K562 (cell line): ENCODE data around the gene SLIT1. TPM values are rescaled to one million over a fixed set of nuclear protein-coding genes. Genes with fewer than 3 reads are reported as not detected.

Experiments used
- CLOCK ChIP-seq: fragments of 250-450 bp; sonication (Bioruptor Pico); IDR thresholded peaks from 2 replicates; pipeline ENCODE4 v1.4.0; 2020; ENCODE audit warnings: mild to moderate bottlenecking, moderate library complexity, borderline replicate concordance
- CTCF ChIP-seq, 3 experiments: IDR thresholded peaks in 2 of 3; conservative IDR thresholded peaks in 1 of 3; 2 replicates each; pipeline ENCODE4 v1.5.1; 2011 to 2012; ENCODE audit warnings: low read length in 3 of 3, mild to moderate bottlenecking in 3 of 3, control low read depth in 2 of 3, improper control_type of control experiment in 1 of 3, inconsistent platforms in 1 of 3, low read depth in 1 of 3, mixed read lengths in 1 of 3, moderate library complexity in 1 of 3; ENCODE audit not compliant: insufficient read depth in 2 of 3
- MEIS2 ChIP-seq: fragments of 450-650 bp; IDR thresholded peaks from 2 replicates; pipeline ENCODE4 v1.6.1; 2014; ENCODE audit warnings: mild to moderate bottlenecking; ENCODE audit not compliant: partially characterized antibody
- MXD1 ChIP-seq: fragments of 250-450 bp; sonication (Bioruptor Pico); IDR thresholded peaks from 2 replicates; pipeline ENCODE4 v1.8.0; 2021; ENCODE audit warnings: borderline replicate concordance, mild to moderate bottlenecking, moderate library complexity; ENCODE audit not compliant: poor library complexity, severe bottlenecking
- ZNF184 ChIP-seq: sonication (generic); formaldehyde crosslinking; IDR thresholded peaks from 2 replicates; pipeline ENCODE4 v1.5.0; 2020; ENCODE audit warnings: missing genetic modification reagents
- ZNF644 ChIP-seq: fragments of 200-800 bp; sonication (Bioruptor generic); IDR thresholded peaks from 2 replicates; pipeline ENCODE4 v1.6.1; 2016; ENCODE audit warnings: low read depth, missing genetic modification characterization, missing compliant biosample characterization
- ZNF695 ChIP-seq: fragments of 450-650 bp; formaldehyde crosslinking; IDR thresholded peaks from 2 replicates; pipeline ENCODE4 v1.4.0; 2020; ENCODE audit warnings: mild to moderate bottlenecking, moderate library complexity
- polyA plus RNA-seq, 8 experiments: library from polyadenylated mRNA; depleted of rRNA in 4 of 8; stranded (reverse) in 5 of 8; unstranded in 3 of 8; fragments of >200 nt; fragmentation: Nextera tagmentation in 2 of 8; fragmentation: Illumina TruSeq in 1 of 8; extraction: Ambion mirVana in 2 of 8; extraction: Trizol in 1 of 8; gene quantifications; 2 replicates each; pipeline versions ENCODE4 v1.2.1 to v1.2.3, GENCODE V29; 2011 to 2014; ENCODE audit warnings: inconsistent platforms in 1 of 8, missing spikeins in 1 of 8
- total RNA-seq, 7 experiments: library from RNA; depleted of rRNA in 6 of 7; stranded (reverse); fragments of >200 nt in 6 of 7; fragmentation: Illumina TruSeq in 2 of 7; extraction: Trizol in 2 of 7; gene quantifications; 2 replicates each; pipeline versions ENCODE4 v1.2.1 to v1.2.3, GENCODE V29; 2011 to 2021; ENCODE audit warnings: low replicate concordance in 1 of 7

Gene SLIT1
- total and polyA plus RNA-seq, 9 of the 15 experiments (the other 6 are each of a cell fraction or from before 2014, with no cell fraction given): 0.01 to 0.11 (median 0.04) TPM; not detected in 3

GRCh38 chr10:96958071-96958470 lies 227.7 kb downstream of the SLIT1 start (continued):
- TF ChIP-seq CTCF (IDR thresholded peaks at IDR 0.05 in 2 of 3, conservative IDR thresholded peaks at IDR 0.05 in 1 of 3; ENCODE audit: insufficient read depth in 2 of 3, low read depth in 1 of 3, low read length in 3 of 3) (no peak), ZNF184 (CRISPR knock-in tag) (no peak), CLOCK (CRISPR knock-in tag) (no peak), MXD1 (no peak), ZNF644 (tag) (no peak), ZNF695 (CRISPR knock-in tag) (no peak), MEIS2 (no peak)
